Regular cardiac myocyte (primary cell): Measurements from ENCODE around the gene TRIM49C. TPM values are rescaled to one million over a fixed set of nuclear protein-coding genes. Genes with fewer than 3 reads are reported as not detected.

Source experiments
- total RNA-seq: library from RNA; depleted of rRNA; stranded (reverse); fragments of >200 nt; gene quantifications from 2 replicates; pipeline ENCODE4 v1.2.3, GENCODE V29; 2014

Gene TRIM49C
- not detected in 2 replicates for total RNA-seq

GRCh38 chr11:90030806-90031205, at the start of gene TRIM49C:
TSS of gene TRIM49C (plus strand) at chr11:90031106. CDS start at chr11:90035212, 4,106 bp downstream.

GRCh38 chr11:90085650-90086049, 54.7 kb downstream of the TRIM49C start, which contains the start of gene UBTFL1:
TSS of gene UBTFL1 (plus strand) at chr11:90085950. CDS start at chr11:90085950, 0 bp downstream.

Other genes starting within 250 kb of the TRIM49C start
- not detected in 2 replicates for gene TRIM49, start 222.5 kb upstream of the TRIM49C start, total RNA-seq
- gene TRIM64B, start 152.6 kb upstream of the TRIM49C start, total RNA-seq: not detected in 2 replicates
- gene TRIM49D1, start 108.9 kb upstream of the TRIM49C start, total RNA-seq: not detected in 2 replicates
- gene TRIM49D2, start 107.0 kb upstream of the TRIM49C start, total RNA-seq: not detected in 2 replicates
- not detected in 2 replicates for gene TRIM64, start 65.1 kb upstream of the TRIM49C start, total RNA-seq
- gene UBTFL1, start 54.8 kb downstream of the TRIM49C start, total RNA-seq: not detected in 2 replicates
- gene NAALAD2, start 103.6 kb downstream of the TRIM49C start, total RNA-seq: 0.58 and 0.85 TPM in 2 replicates
- 36.1 and 123 TPM in 2 replicates for gene CHORDC1, start 191.9 kb downstream of the TRIM49C start, total RNA-seq